Stimulated activated CD4-positive, alpha-beta T cell treated with anti-CD3 and anti-CD28 coated beads, Interleukin-12 subunit alpha, Interleukin-12 subunit beta, amount 100 ng/mL, for 48 hours (primary cell): ENCODE measurements around the gene LACC1.

Experiments used
- DNase-seq, 3 donors: peaks; one replicate each; pipeline ENCODE4 v3.0.0-alpha.2; 2020; ENCODE audit warnings: low read depth in 2 of 3, low spot score in 1 of 3

Gene LACC1

GRCh38 chr13:43942286-43942685, 62.6 kb downstream of the LACC1 start:
- no peak for DNase-seq
